Left colon (tissue), 2 donors: ENCODE data around the gene CALML3. TPM values are rescaled to one million over a fixed set of nuclear protein-coding genes. Genes with fewer than 3 reads are reported as not detected.

Experiments
- ATAC-seq: fragments of 200-7000 bp; cut with Tn5 transposase; one replicate; pipeline ENCODE4 v1.9.1; 2020; ENCODE audit warnings: mild to moderate bottlenecking, moderate library complexity
- DNase-seq, 2 donors: peaks; one replicate each; pipeline ENCODE4 v3.0.0-alpha.2; 2020
- intact Hi-C, 2 donors: fragments of 100-400 bp; cut with DNase I in 1 of 2; cut with micrococcal nuclease in 1 of 2; formaldehyde crosslinking; loops; one replicate each; pipeline versions ENCODE4 v1.11.2 to v1.14.0; 2022; cut with DNase I, micrococcal nuclease
- total RNA-seq, 2 donors: library from RNA; stranded (reverse); fragmentation: NEBNext Ultra II Directional; extraction: Animal tissue kit (Norgen Biotek cat#: 25700); gene quantifications; one replicate each; pipeline ENCODE4 v1.2.1, GENCODE V29; 2021
- donor health status: DM: no; HTN: no; CAD: no.
- donor health status: DM: yes; HTN: yes; CAD: no.

Gene CALML3
- total RNA-seq, 2 donors from 2014 or later = 0.08 to 0.09 TPM

DNA sequence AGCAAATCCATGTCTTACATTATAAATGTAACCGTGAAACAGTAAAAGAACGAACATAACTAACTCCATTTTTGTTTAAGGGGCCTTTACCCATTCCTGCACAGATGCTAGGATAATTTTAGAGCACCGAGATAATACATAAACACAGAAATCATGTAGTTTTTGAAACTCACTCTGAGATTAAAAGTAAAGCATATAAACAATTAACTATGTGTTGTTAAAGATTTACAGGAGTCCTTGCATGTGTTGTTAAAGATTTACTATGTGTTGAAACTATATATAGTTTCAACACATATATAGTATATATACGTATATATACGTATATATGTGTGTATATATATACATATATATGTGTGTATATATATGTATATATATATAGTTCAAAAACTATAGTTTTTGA, 7.2 kb upstream of the CALML3 start:
- intact Hi-C loops = no loop called here
- DNase-seq (no peak), ATAC-seq (peak; percentile 56)

DNA sequence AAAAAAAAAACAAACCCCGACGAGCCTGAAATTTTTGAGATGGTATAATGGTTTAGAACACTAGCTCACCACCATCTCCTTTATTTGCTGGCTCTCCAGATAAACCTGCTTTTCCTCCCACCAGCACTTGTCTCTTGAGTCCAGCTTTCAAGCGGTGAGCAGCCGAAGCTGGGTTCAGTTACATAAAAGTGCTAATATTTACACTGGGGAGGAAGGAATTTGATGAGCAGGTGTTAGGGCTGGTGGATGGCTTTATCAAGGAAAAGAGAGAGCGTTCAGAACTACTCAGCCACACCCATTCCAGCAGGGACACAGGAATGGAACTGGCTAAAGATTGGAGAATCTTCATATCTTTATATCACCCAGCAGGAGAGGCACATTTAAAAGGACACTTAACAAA, 6.6 kb upstream of the CALML3 start:
- DNase-seq = peak in 1 of 2 donors; percentile 72
- ATAC-seq = peak; percentile 90
- intact Hi-C loops = no loop called here

DNA sequence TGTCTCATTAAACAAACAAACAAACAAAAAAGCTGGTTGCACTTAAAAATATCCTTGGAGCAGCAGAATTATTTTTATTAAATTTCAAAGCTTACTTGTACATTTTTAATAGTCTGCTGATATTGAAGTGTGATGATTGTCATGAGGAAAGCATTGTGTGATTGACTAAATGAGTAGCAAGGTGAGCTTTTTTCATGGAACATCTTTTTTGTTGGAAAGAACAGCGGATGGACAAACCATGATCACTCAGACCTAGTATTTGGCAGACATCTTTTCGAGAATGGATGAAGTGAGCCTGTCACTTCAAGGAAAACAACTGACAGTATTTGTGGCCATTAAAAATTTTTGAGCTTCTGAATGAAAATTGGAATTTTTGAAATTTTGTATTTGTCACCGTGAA, 5.7 kb upstream of the CALML3 start:
- intact Hi-C loops = no loop called here
- DNase-seq (no peak), ATAC-seq (no peak)

DNA sequence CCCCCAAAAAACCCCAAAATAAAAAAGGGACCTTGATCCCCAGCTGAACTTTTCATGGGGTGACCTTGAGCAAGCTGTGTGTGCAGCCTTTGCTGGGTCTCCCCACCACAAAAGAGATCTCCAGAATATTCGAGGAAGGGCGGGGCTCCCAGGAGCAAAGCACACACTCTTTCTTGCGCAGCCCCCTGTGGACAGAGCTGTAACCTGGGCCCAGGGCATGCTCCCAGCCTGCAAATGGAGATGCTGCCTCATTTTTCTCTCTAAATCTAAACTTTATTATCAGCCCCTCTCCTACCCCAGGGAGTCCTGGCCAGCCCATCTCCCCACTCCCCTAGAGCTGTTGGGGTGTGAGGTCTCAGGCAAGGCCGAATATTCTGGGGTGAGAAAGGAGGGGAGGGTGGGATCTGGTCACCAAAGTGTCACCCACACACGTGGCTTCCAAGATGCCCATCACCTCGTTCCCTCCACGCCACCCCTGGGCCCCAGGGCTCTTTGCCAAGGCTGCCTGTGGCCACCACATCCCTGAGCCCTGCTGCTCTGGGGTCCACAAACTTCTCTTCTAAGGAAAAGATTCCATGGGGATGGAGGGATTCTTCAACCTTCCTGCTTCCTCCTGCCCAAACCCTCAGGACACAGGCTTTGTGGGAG, 1.7 kb upstream of the CALML3 start:
- intact Hi-C loops = no loop called here
- DNase-seq = peak; percentile 1 to 19
- ATAC-seq = no peak

DNA sequence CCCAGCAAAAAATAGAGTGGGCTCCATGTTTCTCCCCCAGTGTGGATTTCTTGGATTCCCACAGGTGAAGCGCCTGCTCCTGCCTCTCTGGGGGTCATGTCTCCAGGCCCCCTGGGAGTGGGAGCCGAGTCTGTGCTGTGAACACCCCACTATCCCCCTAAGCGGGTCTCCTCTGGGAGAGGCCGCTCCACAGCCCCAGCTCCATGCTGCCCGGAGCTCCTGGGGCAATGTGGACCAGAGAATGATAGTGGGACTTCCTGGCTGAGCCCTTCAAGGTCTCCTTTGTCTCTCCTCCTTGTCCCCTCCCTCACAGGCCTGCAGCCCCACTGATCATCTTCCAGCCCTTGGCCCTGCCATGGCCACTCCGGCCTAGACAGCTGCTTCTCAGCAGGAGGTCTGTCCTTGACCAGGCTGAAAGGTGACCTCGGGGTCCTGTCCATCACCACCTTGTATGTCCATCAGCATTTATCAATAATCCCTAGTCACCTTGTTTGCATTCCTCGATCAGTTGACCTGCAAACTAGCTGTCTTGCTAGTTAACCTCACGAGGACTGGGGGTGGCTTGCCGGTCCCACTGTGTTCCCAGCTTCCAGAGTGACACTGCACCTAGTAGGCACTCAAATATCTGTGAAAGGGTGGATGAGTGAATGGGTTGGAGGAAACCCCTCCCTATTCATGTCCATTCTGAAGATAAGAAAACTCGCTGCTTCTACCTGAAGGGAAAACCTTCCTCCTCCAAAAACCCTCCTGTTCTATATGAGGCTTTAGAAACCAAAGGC, 776 bp upstream of the CALML3 start:
- DNase-seq (peak; percentile 4 to 19), ATAC-seq (no peak)
- intact Hi-C loops = no loop called here

DNA sequence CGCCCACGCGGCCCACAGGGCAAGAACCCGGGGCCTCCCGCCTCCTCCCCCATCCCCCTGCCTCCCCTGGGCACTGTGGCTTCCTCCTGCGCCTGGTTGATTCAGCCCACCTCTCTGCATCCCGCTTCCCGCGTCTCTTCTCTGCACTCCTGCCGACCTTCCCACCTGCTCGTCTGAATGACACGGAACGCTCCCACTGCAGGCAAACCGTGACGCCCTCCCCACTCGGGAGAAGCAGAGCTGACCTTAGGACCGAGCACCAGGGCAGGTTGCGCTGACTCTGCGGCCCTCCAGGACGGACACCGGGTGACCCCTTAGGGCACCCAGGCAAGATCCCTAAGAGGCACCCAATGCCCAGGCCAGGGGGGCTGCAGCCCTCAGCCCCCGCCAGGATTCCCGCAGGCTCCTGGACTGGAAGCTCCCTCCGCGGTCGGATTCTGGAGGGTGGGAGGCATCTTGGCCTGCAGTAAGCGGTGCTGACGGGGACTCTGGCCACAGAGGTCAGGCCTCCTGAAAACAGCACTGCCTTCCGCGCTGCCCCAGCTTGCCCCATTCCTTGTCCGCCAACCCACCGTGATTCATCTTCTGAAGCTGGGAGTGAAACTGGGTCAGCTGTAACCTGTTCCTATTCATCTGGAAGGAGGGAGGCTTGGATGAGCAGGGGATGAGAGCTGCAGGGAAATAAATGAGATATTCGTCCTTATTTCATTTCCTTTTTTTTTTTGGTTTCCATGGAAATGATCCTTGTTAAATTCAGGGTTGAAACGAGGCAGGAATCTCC, 990 bp downstream of the CALML3 start:
- ATAC-seq (no peak), DNase-seq (peak in 1 of 2 donors; percentile 24)
- intact Hi-C loops = no loop called here

DNA sequence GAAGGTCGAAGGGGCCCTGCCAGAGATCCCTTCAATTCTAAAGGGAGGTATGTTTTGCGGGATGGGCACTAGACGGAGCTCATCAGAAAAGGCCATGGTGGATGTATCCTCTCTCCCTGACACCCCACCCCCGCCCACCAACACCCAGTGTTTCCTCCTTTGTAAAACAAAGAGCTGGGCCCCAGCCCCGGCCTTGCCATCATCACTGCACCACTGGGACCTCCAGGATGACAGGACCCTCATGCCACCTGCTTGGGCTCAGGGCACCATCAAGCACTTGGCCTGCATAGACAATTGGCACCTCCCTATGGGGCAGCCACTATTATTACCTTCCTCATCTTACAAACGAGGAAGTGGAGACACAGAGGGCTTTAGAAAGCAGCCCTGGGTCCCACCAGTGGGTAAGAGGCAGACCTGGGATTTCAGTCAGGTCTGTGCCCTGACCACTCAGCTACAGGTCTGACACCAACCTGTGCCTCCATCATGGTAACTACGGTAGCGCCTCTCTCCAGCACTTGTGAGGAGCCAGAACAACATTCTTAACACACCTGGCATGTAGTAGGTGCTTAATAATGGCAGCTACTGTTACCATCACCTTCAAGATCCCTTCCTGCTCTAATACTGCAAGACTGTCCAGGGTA, 2.0 kb downstream of the CALML3 start:
- ATAC-seq (no peak), DNase-seq (peak; percentile 2 to 15)
- intact Hi-C loops = no loop called here

DNA sequence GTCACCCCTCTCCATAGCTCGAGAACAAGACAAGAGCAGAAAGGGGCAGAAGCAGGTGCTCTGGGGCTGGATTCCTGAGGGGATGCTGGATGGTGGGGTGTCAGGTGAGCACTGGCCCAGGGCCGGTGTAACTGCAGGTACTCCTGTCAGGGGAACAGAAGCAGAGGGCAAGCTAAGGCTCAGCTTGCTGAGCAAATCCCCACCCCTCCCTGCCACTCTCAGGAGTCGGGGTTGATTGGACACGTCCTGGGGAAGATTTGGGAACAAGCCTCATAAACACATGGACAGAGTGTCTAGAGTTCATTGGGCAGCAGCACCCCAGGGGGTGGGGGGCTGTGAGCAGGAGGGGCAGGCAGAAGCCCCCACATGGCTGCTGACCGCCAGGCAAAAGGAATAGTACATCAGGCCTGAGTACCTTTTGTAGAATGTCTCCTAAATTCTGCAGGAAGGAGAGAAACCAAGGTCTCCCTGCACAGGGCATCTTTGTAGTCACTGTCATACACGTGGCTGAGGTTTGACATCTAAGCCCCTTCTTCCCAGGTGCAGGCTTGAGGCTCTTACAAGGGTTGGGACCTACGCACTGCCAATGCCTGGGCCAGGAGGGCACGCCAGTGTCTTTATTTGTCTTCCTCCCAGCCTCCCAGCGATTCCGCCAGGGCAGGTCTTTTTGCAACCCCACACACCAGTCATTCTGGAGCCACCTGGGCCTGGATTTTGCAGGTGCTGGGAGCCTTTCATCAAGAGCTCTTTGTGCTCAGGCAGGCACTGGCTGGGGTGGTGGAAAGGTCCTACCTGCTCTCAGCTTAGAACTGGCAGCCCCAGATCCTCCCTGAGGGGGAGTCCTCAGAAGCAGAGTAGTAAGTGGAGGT, 2.8 kb downstream of the CALML3 start:
- ATAC-seq = peak; percentile 39
- intact Hi-C loops = no loop called here
- DNase-seq = peak; percentile 15 to 23

DNA sequence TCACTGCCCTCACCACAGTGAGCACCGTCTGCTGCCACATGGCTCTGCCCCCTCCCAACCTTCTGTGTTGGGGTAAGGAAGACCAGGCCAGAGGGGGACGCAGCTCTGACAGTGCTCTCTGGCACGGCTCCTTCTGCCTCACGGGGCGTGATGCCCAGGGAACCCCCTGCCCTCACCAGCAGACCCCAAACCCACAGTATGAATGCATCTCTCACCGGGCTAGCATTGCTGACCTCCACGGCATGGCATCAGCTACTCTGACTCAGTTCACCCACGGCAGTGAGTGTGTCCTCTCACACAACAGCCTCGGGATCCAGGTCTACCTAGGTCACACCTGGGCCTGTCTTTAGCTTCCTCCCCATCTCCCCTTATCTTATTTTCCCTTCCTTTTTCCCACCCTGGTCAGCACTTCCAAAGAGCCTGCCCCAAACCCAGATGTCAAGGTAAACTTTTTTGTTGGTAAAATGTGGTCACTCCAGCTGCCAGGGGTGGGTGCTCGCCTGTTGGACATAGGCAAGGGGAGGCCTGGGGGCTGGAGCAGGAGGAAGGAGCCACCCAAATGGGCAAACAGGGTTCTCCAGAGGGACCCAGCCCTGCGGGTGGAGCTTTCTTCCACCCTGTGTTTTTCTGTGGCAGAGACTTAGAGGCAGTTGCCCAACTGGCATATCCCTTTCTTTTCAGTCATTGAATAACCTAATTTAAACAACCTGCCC, 4.4 kb downstream of the CALML3 start:
- DNase-seq = peak; percentile 2 to 23
- ATAC-seq = no peak
- intact Hi-C loops = no loop called here

DNA sequence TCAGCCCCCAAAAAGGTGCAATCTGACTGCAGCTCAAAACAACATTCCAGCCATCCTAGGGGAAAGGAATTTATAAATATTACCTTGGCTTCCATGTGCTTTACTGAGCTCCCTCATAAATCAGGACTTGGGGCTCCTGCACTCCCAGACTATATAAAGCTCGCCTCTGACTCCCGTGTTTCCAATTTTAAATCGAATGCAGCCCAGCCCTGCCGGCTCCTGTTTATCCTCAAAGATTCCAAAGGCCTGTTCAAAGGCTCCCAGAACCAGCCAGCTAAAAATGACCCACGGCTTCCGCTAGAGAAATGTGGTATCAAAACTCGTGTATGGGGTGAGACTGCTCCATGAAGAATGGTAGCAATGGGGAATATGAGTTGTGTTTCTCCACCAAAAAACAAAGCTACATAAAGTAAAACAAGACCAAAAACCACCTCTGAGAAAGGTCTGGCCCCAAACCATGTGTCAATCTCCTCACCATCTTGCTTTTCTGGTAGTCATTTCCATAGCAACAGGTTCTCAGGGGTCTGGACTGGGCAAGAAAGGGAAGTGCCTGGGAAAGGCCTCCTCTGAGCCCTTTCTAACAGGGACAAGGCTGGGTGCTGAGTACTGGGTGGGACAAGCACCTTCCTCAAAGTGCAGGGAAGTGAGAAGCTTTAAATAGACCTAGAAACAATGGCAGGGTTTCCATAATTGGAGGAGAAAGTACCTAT, 5.1 kb downstream of the CALML3 start:
- intact Hi-C loops = no loop called here
- no peak for ATAC-seq
- peak; percentile 3 to 20 for DNase-seq

DNA sequence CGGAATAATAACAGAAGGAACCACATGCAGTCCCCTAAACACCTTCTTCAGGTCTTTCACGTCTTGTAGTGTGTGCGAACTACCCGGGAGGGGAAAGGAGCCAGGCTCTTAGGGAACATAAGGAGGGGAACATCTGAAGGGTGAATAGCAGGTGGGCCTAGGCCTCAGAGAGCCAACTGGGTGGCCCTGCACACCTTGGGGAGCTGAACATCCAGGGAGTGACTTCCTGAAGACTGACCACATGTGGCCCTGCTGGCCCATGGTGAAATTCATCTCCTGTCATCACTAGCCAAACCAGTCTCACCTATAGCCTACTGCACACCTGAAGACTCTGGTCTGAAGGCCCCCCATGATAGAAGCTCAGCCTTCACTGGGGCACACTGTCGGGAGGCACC, 5.6 kb downstream of the CALML3 start:
- no peak for ATAC-seq
- intact Hi-C loops = no loop called here

DNA sequence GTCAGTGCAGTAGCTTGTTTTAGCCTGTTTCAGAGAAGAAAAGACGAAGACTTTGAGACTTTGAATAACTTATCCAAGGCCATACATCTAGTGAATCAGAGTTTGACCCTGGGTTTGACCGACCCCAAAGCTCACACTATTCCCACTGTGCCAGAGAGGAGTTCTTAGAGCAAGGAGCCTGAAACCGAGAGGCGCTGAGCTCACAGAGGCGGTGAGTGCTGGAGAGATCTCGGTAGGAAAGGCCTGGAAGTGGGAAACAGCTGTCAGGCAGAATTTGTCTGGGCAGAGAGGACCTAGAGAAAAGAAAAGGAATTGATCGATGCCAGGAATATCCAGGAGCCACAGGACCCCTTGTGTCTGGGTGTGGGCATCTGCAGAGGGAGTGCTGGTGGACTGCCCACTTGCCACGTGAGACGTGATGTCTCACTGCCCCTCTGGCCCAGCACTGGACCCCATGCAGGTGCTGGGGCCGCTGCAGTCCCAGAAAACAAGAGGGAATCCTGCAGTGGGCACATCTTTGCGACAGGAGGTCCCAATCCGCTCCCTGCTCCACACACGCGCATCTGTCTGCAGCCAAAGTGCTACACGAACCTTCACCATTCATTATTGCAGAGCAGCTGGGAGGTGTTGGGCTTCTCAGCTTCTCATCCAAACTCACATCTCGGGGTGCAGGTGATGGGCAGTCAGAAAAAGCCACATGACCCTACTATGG, 6.2 kb downstream of the CALML3 start:
- DNase-seq = peak; percentile 1 to 10
- intact Hi-C loops = no loop called here
- no peak for ATAC-seq

More for the DNA sequence above, 5.6 kb downstream of the CALML3 start:
- DNase-seq = peak; percentile 2 to 7

DNA sequence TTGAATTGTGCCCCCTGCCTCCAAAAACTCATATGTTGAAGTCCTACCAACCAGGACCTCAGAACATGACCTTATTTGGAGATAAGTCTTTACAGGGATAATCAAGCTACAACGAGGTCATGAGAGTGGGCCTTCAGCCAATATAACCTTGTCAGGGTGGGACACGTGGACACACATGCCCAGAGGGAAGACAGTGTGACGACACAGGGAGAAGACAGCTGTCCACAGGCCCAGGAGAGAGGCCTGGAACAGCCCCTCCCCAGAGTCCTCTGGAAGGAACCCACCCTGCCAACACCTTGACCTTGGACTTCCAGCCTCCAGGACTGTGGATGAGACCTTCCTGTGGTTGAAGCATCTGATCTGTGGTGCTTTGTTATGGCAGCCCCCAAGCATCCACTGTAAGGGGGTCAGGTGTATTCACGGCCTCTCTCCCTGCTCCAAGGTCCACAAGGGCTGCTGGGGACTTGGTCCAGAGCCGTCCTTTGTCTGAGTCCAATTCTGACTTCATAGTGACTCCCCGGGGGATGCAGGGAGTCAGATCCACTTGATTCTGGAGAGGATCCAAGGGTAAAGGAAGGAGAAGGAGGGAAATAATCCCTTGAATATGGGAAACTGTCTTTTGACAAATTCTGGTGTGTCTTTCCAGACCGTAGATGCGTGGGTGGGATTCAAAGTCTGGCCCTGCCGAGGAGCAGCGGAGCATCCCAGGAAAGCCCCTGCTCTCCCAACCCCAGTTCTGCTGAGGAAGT, 7.0 kb downstream of the CALML3 start:
- no peak for ATAC-seq
- peak in 1 of 2 donors; percentile 15 for DNase-seq
- intact Hi-C loops = no loop called here

DNA sequence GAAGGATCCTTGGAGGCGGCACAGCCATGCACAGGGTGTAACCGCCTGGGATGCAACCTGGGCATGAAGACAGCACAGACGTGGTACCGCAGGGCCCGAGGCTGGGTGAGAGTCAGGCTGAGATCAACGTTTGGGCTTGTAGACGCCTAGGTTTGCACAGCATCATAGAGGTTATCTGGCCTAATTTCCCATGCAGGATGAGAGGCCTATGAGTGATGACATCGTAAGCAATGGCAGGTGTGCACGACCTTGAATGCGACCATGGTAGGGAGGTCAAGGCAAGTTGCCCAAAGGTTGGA, 7.5 kb downstream of the CALML3 start:
- no peak for ATAC-seq
- peak in 1 of 2 donors; percentile 15 for DNase-seq
- intact Hi-C loops = no loop called here

DNA sequence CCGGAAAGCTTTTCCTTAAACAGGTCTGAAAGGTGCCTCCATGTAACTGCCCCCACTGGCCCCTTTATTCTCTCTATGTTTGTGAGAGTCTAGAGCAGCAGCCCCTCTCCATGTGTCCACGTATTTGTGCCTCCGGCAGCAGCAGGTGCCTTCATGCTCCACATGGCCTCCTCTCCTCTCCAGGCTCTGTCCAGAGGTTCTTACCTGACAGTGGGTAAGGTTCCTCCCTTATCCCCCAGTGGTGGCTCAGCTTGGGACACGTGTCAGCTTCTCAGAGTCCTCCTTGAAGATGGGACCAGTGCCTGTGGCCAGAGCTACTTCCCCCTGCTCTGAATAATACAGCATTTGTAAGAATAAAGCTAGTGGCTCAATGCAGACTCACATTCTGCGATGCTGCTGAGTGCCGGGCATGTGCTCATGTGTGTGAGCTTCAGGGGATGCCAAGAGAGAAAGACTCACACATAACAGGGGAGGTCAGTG, 7.9 kb downstream of the CALML3 start:
- intact Hi-C loops = no loop called here
- no peak for DNase-seq
- no peak for ATAC-seq
